HEK293 (cell line): ENCODE results near the gene DPH5.

ENCODE experiments used
- HOXA7 ChIP-seq: sonication (generic); formaldehyde crosslinking; IDR thresholded peaks from 2 replicates; pipeline ENCODE4 v1.8.1; 2022; ENCODE audit warnings: missing genetic modification reagents, borderline replicate concordance
- KLF16 ChIP-seq: fragments of 450-650 bp; formaldehyde crosslinking; IDR thresholded peaks from 2 replicates; pipeline ENCODE4 v1.5.1; 2017; ENCODE audit warnings: missing biosample characterization, missing genetic modification characterization
- ZFP3 ChIP-seq: fragments of 450-650 bp; formaldehyde crosslinking; IDR thresholded peaks from 2 replicates; pipeline ENCODE4 v1.5.1; 2016; ENCODE audit warnings: low read depth, missing biosample characterization, missing genetic modification characterization
- ZNF211 ChIP-seq: fragments of 450-650 bp; formaldehyde crosslinking; IDR thresholded peaks from 2 replicates; pipeline ENCODE4 v1.5.1; 2016; ENCODE audit warnings: low read depth, missing biosample characterization, missing genetic modification characterization
- ZNF350 ChIP-seq: fragments of 450-650 bp; formaldehyde crosslinking; IDR thresholded peaks from 2 replicates; pipeline ENCODE4 v1.5.0; 2017; ENCODE audit warnings: missing biosample characterization, mild to moderate bottlenecking, missing genetic modification characterization
- ZNF768 ChIP-seq: fragments of 450-650 bp; formaldehyde crosslinking; IDR thresholded peaks from 2 replicates; pipeline ENCODE4 v1.5.1; 2018; ENCODE audit warnings: missing biosample characterization, mild to moderate bottlenecking, missing genetic modification characterization
- ZNF785 ChIP-seq: fragments of 450-650 bp; formaldehyde crosslinking; IDR thresholded peaks from 2 replicates; pipeline ENCODE4 v1.5.1; 2016; ENCODE audit warnings: missing biosample characterization, missing genetic modification characterization
- ZSCAN30 ChIP-seq: fragments of 450-650 bp; IDR thresholded peaks from 2 replicates; pipeline ENCODE4 v1.5.1; 2018; ENCODE audit warnings: missing biosample characterization, mild to moderate bottlenecking, missing genetic modification characterization, moderate library complexity
- TF ChIP-seq, protein P1 (sequence below): fragments of 450-650 bp; formaldehyde crosslinking; IDR thresholded peaks from 2 replicates; pipeline ENCODE4 v1.5.1; 2016; ENCODE audit warnings: missing biosample characterization, missing genetic modification characterization
- TF ChIP-seq, protein P2 (sequence below): fragments of 450-650 bp; formaldehyde crosslinking; IDR thresholded peaks from 2 replicates; pipeline ENCODE4 v1.5.1; 2016; ENCODE audit warnings: missing biosample characterization, missing genetic modification characterization
- TF ChIP-seq, protein P3 (sequence below): sonication (generic); formaldehyde crosslinking; IDR thresholded peaks from 2 replicates; pipeline ENCODE4 v1.8.1; 2022; ENCODE audit warnings: mild to moderate bottlenecking, moderate library complexity, missing genetic modification reagents
- TF ChIP-seq, protein P4 (sequence below): fragments of 450-650 bp; formaldehyde crosslinking; IDR thresholded peaks from 2 replicates; pipeline ENCODE4 v1.5.1; 2016; ENCODE audit warnings: missing biosample characterization, missing genetic modification characterization, borderline replicate concordance

DNA sequence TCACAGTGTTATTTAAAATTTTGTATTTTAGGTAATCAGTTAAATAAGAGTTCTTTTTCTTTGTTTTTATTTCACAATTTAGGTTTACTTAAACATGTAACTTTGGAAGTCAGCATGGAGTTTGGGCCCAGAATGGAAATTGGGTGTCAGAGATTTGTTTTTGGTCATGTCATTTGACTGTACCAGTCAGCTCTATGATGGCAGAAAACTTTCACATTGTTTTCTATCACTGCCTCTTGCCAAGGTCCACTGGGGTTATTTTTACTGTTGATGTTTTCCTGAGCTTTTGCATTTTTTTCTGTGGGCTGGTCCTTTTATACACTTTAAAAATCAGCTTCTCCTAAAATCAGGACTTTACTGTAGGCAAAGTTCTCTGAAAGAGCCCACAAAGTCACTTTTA is 75.2 kb downstream of the DPH5 start:
- TF ChIP-seq KLF16 (tag by site-specific recombination) (no peak), HOXA7 (CRISPR knock-in tag) (no peak), ZSCAN30 (tag by site-specific recombination) (no peak), ZNF211 (tag by site-specific recombination) (no peak), ZNF768 (tag by site-specific recombination) (no peak), ZNF785 (tag by site-specific recombination) (no peak), ZFP3 (no peak), ZNF350 (tag by site-specific recombination) (no peak)
- TF ChIP-seq, protein P1, sequence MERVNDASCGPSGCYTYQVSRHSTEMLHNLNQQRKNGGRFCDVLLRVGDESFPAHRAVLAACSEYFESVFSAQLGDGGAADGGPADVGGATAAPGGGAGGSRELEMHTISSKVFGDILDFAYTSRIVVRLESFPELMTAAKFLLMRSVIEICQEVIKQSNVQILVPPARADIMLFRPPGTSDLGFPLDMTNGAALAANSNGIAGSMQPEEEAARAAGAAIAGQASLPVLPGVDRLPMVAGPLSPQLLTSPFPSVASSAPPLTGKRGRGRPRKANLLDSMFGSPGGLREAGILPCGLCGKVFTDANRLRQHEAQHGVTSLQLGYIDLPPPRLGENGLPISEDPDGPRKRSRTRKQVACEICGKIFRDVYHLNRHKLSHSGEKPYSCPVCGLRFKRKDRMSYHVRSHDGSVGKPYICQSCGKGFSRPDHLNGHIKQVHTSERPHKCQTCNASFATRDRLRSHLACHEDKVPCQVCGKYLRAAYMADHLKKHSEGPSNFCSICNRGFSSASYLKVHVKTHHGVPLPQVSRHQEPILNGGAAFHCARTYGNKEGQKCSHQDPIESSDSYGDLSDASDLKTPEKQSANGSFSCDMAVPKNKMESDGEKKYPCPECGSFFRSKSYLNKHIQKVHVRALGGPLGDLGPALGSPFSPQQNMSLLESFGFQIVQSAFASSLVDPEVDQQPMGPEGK (tag by site-specific recombination), result no peak
- TF ChIP-seq, protein P2, sequence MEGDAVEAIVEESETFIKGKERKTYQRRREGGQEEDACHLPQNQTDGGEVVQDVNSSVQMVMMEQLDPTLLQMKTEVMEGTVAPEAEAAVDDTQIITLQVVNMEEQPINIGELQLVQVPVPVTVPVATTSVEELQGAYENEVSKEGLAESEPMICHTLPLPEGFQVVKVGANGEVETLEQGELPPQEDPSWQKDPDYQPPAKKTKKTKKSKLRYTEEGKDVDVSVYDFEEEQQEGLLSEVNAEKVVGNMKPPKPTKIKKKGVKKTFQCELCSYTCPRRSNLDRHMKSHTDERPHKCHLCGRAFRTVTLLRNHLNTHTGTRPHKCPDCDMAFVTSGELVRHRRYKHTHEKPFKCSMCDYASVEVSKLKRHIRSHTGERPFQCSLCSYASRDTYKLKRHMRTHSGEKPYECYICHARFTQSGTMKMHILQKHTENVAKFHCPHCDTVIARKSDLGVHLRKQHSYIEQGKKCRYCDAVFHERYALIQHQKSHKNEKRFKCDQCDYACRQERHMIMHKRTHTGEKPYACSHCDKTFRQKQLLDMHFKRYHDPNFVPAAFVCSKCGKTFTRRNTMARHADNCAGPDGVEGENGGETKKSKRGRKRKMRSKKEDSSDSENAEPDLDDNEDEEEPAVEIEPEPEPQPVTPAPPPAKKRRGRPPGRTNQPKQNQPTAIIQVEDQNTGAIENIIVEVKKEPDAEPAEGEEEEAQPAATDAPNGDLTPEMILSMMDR (tag by site-specific recombination), result no peak
- TF ChIP-seq, protein P3, sequence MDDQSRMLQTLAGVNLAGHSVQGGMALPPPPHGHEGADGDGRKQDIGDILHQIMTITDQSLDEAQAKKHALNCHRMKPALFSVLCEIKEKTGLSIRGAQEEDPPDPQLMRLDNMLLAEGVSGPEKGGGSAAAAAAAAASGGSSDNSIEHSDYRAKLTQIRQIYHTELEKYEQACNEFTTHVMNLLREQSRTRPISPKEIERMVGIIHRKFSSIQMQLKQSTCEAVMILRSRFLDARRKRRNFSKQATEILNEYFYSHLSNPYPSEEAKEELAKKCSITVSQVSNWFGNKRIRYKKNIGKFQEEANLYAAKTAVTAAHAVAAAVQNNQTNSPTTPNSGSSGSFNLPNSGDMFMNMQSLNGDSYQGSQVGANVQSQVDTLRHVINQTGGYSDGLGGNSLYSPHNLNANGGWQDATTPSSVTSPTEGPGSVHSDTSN, result no peak
- TF ChIP-seq, protein P4, sequence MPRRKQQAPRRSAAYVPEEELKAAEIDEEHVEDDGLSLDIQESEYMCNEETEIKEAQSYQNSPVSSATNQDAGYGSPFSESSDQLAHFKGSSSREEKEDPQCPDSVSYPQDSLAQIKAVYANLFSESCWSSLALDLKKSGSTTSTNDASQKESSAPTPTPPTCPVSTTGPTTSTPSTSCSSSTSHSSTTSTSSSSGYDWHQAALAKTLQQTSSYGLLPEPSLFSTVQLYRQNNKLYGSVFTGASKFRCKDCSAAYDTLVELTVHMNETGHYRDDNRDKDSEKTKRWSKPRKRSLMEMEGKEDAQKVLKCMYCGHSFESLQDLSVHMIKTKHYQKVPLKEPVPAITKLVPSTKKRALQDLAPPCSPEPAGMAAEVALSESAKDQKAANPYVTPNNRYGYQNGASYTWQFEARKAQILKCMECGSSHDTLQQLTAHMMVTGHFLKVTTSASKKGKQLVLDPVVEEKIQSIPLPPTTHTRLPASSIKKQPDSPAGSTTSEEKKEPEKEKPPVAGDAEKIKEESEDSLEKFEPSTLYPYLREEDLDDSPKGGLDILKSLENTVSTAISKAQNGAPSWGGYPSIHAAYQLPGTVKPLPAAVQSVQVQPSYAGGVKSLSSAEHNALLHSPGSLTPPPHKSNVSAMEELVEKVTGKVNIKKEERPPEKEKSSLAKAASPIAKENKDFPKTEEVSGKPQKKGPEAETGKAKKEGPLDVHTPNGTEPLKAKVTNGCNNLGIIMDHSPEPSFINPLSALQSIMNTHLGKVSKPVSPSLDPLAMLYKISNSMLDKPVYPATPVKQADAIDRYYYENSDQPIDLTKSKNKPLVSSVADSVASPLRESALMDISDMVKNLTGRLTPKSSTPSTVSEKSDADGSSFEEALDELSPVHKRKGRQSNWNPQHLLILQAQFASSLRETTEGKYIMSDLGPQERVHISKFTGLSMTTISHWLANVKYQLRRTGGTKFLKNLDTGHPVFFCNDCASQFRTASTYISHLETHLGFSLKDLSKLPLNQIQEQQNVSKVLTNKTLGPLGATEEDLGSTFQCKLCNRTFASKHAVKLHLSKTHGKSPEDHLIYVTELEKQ (tag by site-specific recombination), result no peak
